Liver (tissue), 3 donors: ENCODE results near the gene SPAG9.

Experiments used
- CTCF ChIP-seq: fragments of 150-350 bp; IDR thresholded peaks from 2 replicates; pipeline ENCODE4 v1.5.1; 2017; ENCODE audit warnings: improper control_type of control experiment, low read depth, low read length; ENCODE audit not compliant: missing input control
- EGR1 ChIP-seq, 2 donors: IDR thresholded peaks; 2 replicates each; pipeline ENCODE4 v1.6.1; 2016 to 2018; ENCODE audit warnings: antibody characterized with exemption in 2 of 2, low read depth in 2 of 2
- JUND ChIP-seq, 2 donors: IDR thresholded peaks; 2 replicates each; pipeline ENCODE4 v1.6.1; 2016; ENCODE audit warnings: antibody characterized with exemption in 2 of 2
- MAX ChIP-seq: IDR thresholded peaks from 2 replicates; pipeline ENCODE4 v1.6.1; 2016; ENCODE audit warnings: antibody characterized with exemption
- NR2F2 ChIP-seq: IDR thresholded peaks from 2 replicates; pipeline ENCODE4 v1.6.1; 2016; ENCODE audit warnings: antibody characterized with exemption
- RAD21 ChIP-seq, 2 donors: IDR thresholded peaks; 2 replicates each; pipeline ENCODE4 v1.6.1; 2016; ENCODE audit warnings: antibody characterized with exemption in 2 of 2, mild to moderate bottlenecking in 2 of 2
- TAF1 ChIP-seq: conservative IDR thresholded peaks from 2 replicates; pipeline ENCODE4 v1.6.1; 2016; ENCODE audit warnings: antibody characterized with exemption, mild to moderate bottlenecking
- YY1 ChIP-seq: IDR thresholded peaks from 2 replicates; pipeline ENCODE4 v1.6.1; 2016; ENCODE audit warnings: antibody characterized with exemption, mild to moderate bottlenecking
- TF ChIP-seq, protein P1 (sequence below): IDR thresholded peaks from 2 replicates; pipeline ENCODE4 v1.6.1; 2016; ENCODE audit warnings: antibody characterized with exemption, mild to moderate bottlenecking
- TF ChIP-seq, protein P2 (sequence below): IDR thresholded peaks from 2 replicates; pipeline ENCODE4 v1.6.1; 2016; ENCODE audit warnings: antibody characterized with exemption
- TF ChIP-seq, protein P3 (sequence below): IDR thresholded peaks from 2 replicates; pipeline ENCODE4 v1.6.1; 2016; ENCODE audit warnings: antibody characterized with exemption
- donor health status: healthy.
- donor health status: healthy.

GRCh38 chr17:51079049-51079448, 41.6 kb downstream of the SPAG9 start:
- TF ChIP-seq EGR1 (IDR thresholded peaks at IDR 0.05; ENCODE audit: low read depth in 2 of 2) = no peak
- no peak for TF ChIP-seq JUND (IDR thresholded peaks at IDR 0.05)
- TF ChIP-seq NR2F2 = no peak
- no peak for TF ChIP-seq CTCF
- TF ChIP-seq, protein P1, sequence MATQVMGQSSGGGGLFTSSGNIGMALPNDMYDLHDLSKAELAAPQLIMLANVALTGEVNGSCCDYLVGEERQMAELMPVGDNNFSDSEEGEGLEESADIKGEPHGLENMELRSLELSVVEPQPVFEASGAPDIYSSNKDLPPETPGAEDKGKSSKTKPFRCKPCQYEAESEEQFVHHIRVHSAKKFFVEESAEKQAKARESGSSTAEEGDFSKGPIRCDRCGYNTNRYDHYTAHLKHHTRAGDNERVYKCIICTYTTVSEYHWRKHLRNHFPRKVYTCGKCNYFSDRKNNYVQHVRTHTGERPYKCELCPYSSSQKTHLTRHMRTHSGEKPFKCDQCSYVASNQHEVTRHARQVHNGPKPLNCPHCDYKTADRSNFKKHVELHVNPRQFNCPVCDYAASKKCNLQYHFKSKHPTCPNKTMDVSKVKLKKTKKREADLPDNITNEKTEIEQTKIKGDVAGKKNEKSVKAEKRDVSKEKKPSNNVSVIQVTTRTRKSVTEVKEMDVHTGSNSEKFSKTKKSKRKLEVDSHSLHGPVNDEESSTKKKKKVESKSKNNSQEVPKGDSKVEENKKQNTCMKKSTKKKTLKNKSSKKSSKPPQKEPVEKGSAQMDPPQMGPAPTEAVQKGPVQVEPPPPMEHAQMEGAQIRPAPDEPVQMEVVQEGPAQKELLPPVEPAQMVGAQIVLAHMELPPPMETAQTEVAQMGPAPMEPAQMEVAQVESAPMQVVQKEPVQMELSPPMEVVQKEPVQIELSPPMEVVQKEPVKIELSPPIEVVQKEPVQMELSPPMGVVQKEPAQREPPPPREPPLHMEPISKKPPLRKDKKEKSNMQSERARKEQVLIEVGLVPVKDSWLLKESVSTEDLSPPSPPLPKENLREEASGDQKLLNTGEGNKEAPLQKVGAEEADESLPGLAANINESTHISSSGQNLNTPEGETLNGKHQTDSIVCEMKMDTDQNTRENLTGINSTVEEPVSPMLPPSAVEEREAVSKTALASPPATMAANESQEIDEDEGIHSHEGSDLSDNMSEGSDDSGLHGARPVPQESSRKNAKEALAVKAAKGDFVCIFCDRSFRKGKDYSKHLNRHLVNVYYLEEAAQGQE = no peak
- no peak for TF ChIP-seq RAD21 (IDR thresholded peaks at IDR 0.05)
- no peak for TF ChIP-seq YY1
- TF ChIP-seq TAF1 = no peak
- no peak for TF ChIP-seq MAX
- TF ChIP-seq, protein P2, sequence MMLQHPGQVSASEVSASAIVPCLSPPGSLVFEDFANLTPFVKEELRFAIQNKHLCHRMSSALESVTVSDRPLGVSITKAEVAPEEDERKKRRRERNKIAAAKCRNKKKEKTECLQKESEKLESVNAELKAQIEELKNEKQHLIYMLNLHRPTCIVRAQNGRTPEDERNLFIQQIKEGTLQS = no peak
- TF ChIP-seq, protein P3, sequence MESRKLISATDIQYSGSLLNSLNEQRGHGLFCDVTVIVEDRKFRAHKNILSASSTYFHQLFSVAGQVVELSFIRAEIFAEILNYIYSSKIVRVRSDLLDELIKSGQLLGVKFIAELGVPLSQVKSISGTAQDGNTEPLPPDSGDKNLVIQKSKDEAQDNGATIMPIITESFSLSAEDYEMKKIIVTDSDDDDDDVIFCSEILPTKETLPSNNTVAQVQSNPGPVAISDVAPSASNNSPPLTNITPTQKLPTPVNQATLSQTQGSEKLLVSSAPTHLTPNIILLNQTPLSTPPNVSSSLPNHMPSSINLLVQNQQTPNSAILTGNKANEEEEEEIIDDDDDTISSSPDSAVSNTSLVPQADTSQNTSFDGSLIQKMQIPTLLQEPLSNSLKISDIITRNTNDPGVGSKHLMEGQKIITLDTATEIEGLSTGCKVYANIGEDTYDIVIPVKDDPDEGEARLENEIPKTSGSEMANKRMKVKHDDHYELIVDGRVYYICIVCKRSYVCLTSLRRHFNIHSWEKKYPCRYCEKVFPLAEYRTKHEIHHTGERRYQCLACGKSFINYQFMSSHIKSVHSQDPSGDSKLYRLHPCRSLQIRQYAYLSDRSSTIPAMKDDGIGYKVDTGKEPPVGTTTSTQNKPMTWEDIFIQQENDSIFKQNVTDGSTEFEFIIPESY = no peak
